H9 (cell line): ENCODE measurements around the gene SLC4A5. TPM values are rescaled to one million over a fixed set of nuclear protein-coding genes. Genes with fewer than 3 reads are reported as not detected.

ENCODE experiments used
- DNase-seq: peaks from one replicate; pipeline ENCODE4 v3.0.0-alpha.2; 2017
- H2AFZ ChIP-seq: one replicate; pipeline ENCODE4 v1.6.1; 2013; ENCODE audit warnings: mild to moderate bottlenecking, low read length, control low read depth, moderate library complexity
- H2AK5ac ChIP-seq: 2 replicates; pipeline ENCODE4 v1.6.1; 2013; ENCODE audit warnings: low read length, control low read depth, mixed read lengths; ENCODE audit not compliant: insufficient read length
- H2BK120ac ChIP-seq: one replicate; pipeline ENCODE4 v1.6.1; 2013; ENCODE audit warnings: low read depth, mild to moderate bottlenecking, low read length, control low read depth, inconsistent platforms; ENCODE audit not compliant: poor library complexity, severe bottlenecking
- H2BK12ac ChIP-seq: 2 replicates; pipeline ENCODE4 v1.6.1; 2013; ENCODE audit warnings: low read length, control low read depth, mixed read lengths, low read depth; ENCODE audit not compliant: insufficient read length
- H2BK15ac ChIP-seq: 2 replicates; pipeline ENCODE4 v1.6.1; 2013; ENCODE audit warnings: low read depth, low read length, control low read depth
- H2BK20ac ChIP-seq: one replicate; pipeline ENCODE4 v1.6.1; 2013; ENCODE audit warnings: low read depth, mild to moderate bottlenecking, low read length, control low read depth, inconsistent platforms; ENCODE audit not compliant: poor library complexity, severe bottlenecking
- H2BK5ac ChIP-seq: 2 replicates; pipeline ENCODE4 v1.6.1; 2013; ENCODE audit warnings: low read length, control low read depth, mixed read lengths; ENCODE audit not compliant: insufficient read length
- H3K14ac ChIP-seq: 2 replicates; pipeline ENCODE4 v1.6.1; 2013; ENCODE audit warnings: low read length, control low read depth; ENCODE audit not compliant: insufficient read depth
- H3K18ac ChIP-seq: 2 replicates; pipeline ENCODE4 v1.6.1; 2013; ENCODE audit warnings: low read depth, mild to moderate bottlenecking, mixed read lengths, low read length, control low read depth; ENCODE audit not compliant: insufficient read length
- H3K23ac ChIP-seq: 2 replicates; pipeline ENCODE4 v1.6.1; 2013; ENCODE audit warnings: low read length, control low read depth, mixed read lengths, low read depth; ENCODE audit not compliant: insufficient read length
- H3K23me2 ChIP-seq: 2 replicates; pipeline ENCODE4 v1.6.1; 2013; ENCODE audit warnings: low read depth, mild to moderate bottlenecking, mixed read lengths, low read length, control low read depth; ENCODE audit not compliant: insufficient read length, poor library complexity, severe bottlenecking
- H3K27ac ChIP-seq: 2 replicates; pipeline ENCODE4 v1.5.1; 2013; ENCODE audit warnings: low read length, control low read depth, mixed read lengths, low read depth; ENCODE audit not compliant: insufficient read length
- H3K27me3 ChIP-seq: 2 replicates; pipeline ENCODE4 v1.6.1; 2013; ENCODE audit warnings: low read length, control low read depth, inconsistent platforms; ENCODE audit not compliant: insufficient read depth
- H3K4ac ChIP-seq: 2 replicates; pipeline ENCODE4 v1.6.1; 2013; ENCODE audit warnings: low read depth, mild to moderate bottlenecking, control low read depth, inconsistent platforms, low read length, moderate library complexity
- H3K4me1 ChIP-seq: 2 replicates; pipeline ENCODE4 v1.6.1; 2013; ENCODE audit warnings: low read length, control low read depth, inconsistent platforms; ENCODE audit not compliant: insufficient read depth
- H3K4me2 ChIP-seq: 2 replicates; pipeline ENCODE4 v1.6.1; 2013; ENCODE audit warnings: low read length, control low read depth, mixed read lengths; ENCODE audit not compliant: insufficient read length, insufficient read depth
- H3K56ac ChIP-seq: 2 replicates; pipeline ENCODE4 v1.6.1; 2013; ENCODE audit warnings: low read depth, mild to moderate bottlenecking, mixed read lengths, low read length, control low read depth; ENCODE audit not compliant: insufficient read length
- H3K79me1 ChIP-seq: 2 replicates; pipeline ENCODE4 v1.6.1; 2013; ENCODE audit warnings: low read depth, mild to moderate bottlenecking, moderate library complexity, low read length, control low read depth, inconsistent platforms; ENCODE audit not compliant: insufficient read depth, poor library complexity, severe bottlenecking
- H3K79me2 ChIP-seq: 2 replicates; pipeline ENCODE4 v1.6.1; 2013; ENCODE audit warnings: low read length, control low read depth, inconsistent platforms; ENCODE audit not compliant: insufficient read depth
- H3K9ac ChIP-seq: 2 replicates; pipeline ENCODE4 v1.6.1; 2013; ENCODE audit warnings: low read length, control low read depth, mixed read lengths; ENCODE audit not compliant: insufficient read length; ENCODE audit errors: extremely low read depth
- H3K9me3 ChIP-seq: one replicate; pipeline ENCODE4 v1.6.1; 2013; ENCODE audit warnings: low read depth, low read length, inconsistent platforms; ENCODE audit not compliant: control insufficient read depth
- H3T11ph ChIP-seq: one replicate; pipeline ENCODE4 v1.6.1; 2013; ENCODE audit warnings: mild to moderate bottlenecking, low read length, control low read depth, inconsistent platforms
- H4K20me1 ChIP-seq: one replicate; pipeline ENCODE4 v1.6.1; 2013; ENCODE audit not compliant: control insufficient read depth, insufficient read length, insufficient read depth
- H4K5ac ChIP-seq: 2 replicates; pipeline ENCODE4 v1.6.1; 2013; ENCODE audit warnings: low read depth, mild to moderate bottlenecking, mixed read lengths, low read length, control low read depth; ENCODE audit not compliant: insufficient read length
- H4K8ac ChIP-seq: replicated peaks from 2 replicates; pipeline ENCODE4 v1.6.1; 2013; ENCODE audit warnings: low read length, control low read depth, mixed read lengths, low read depth; ENCODE audit not compliant: insufficient read length
- H4K91ac ChIP-seq: 2 replicates; pipeline ENCODE4 v1.6.1; 2013; ENCODE audit warnings: low read depth, mild to moderate bottlenecking, moderate library complexity, mixed read lengths, low read length, control low read depth; ENCODE audit not compliant: insufficient read length
- H3K27ac Mint-ChIP-seq, 3 experiments: 2 replicates in 2 of 3; 3 replicates in 1 of 3; pipeline ENCODE4 v1.8.0; 2020 to 2021; ENCODE audit warnings: mixed read lengths in 3 of 3, mild to moderate bottlenecking in 1 of 3, moderate library complexity in 1 of 3
- H3K27me3 Mint-ChIP-seq: 2 replicates; pipeline ENCODE4 v1.8.0; 2021; ENCODE audit warnings: low read depth, mild to moderate bottlenecking, moderate library complexity, mixed read lengths
- H3K36me3 Mint-ChIP-seq, 3 experiments: 2 replicates in 2 of 3; 3 replicates in 1 of 3; pipeline ENCODE4 v1.8.0; 2020 to 2021; ENCODE audit warnings: low read depth in 3 of 3, mixed read lengths in 3 of 3; ENCODE audit not compliant: insufficient read depth in 1 of 3
- H3K4me1 Mint-ChIP-seq, 2 experiments: 2 replicates each; pipeline ENCODE4 v1.8.0; 2020; ENCODE audit warnings: mixed read lengths in 2 of 2
- H3K4me3 Mint-ChIP-seq, 2 experiments: 2 replicates in 1 of 2; 3 replicates in 1 of 2; pipeline ENCODE4 v1.8.0; 2020 to 2021; ENCODE audit warnings: mild to moderate bottlenecking in 2 of 2, mixed read lengths in 2 of 2, moderate library complexity in 1 of 2
- H3K9me3 Mint-ChIP-seq, 2 experiments: 2 replicates in 1 of 2; 3 replicates in 1 of 2; pipeline ENCODE4 v1.8.0; 2020; ENCODE audit warnings: mild to moderate bottlenecking in 2 of 2, mixed read lengths in 2 of 2, moderate library complexity in 1 of 2
- whole genome bisulfite sequencing: extraction: QIAGEN DNeasy Blood & Tissue Kit; methylation state at CpG from one replicate; pipeline ENCODE4 v1.1.7; 2013; ENCODE audit warnings: missing lambda C conversion rate, low lambda C conversion rate, mixed read lengths; ENCODE audit not compliant: insufficient read length; ENCODE audit errors: extremely low coverage; 5-methylcytosine and 5-hydroxymethylcytosine counted together
- total RNA-seq: library from RNA; stranded (reverse); gene quantifications from 2 replicates; pipeline ENCODE4 v1.2.1, GENCODE V29; 2021
- TF ChIP-seq, protein P1 (sequence below): fragments of 200-600 bp; sonication (generic); conservative IDR thresholded peaks from 3 replicates; pipeline ENCODE4 v1.8.0; 2021; ENCODE audit warnings: antibody characterized with exemption, mild to moderate bottlenecking

The SLC4A5 gene
- total RNA-seq, 1 experiment from 2014 or later: 0.50 TPM

DNA sequence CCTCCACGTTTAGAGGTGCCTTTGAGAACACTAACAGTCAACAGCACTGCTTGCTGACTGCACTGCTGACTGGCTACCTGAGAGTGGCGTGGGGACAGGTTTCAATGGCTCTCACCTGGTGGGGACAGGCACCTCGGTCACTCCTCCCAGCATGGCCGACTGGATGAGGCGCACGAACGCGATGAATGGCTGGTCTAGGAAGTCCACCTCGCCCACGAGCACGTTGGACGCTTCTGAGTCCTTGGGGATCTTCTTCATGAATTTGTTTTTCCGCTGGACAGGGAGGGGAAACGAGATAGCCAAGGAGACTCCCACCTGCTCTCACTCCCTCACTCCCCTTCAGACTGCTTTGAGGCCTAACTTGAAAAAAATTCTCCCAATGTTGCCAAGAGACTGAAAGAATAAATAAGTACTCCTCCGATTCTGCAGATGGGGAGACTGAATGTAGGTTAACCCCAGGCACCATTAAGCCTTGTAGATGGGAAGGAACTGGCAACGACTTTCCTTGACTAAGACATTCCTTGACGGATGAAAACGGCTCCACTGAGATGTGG lies 87.5 kb downstream of the SLC4A5 start:
- Histone ChIP-seq H3K27me3 (no peaks in the 10 kb centered on the region), H2BK12ac (no peak overlapping the region), H3K4me2 (no peak overlapping the region), H3T11ph (no peak overlapping the region), H2AFZ (no peak overlapping the region), H3K23me2 (no peaks in the 10 kb centered on the region), H2BK120ac (no peak overlapping the region), H3K9ac (no peak overlapping the region), H2BK20ac (no peak overlapping the region), H3K56ac (no peak overlapping the region), H2BK15ac (no peak overlapping the region), H3K4me1 (no peaks in the 10 kb centered on the region), H3K18ac (no peak overlapping the region), H4K8ac (no peak overlapping the region), H3K79me2 (no peaks in the 10 kb centered on the region), H3K23ac (no peak overlapping the region), H2AK5ac (no peak overlapping the region), H4K5ac (no peak overlapping the region), H4K91ac (no peak overlapping the region), H2BK5ac (no peak overlapping the region), H3K79me1 (no peaks in the 10 kb centered on the region), H3K9me3 (no peaks in the 10 kb centered on the region), H4K20me1 (no peaks in the 10 kb centered on the region), H3K4ac (no peak overlapping the region), H3K27ac (no peak overlapping the region), H3K14ac (no peak overlapping the region)
- TF ChIP-seq, protein P1, sequence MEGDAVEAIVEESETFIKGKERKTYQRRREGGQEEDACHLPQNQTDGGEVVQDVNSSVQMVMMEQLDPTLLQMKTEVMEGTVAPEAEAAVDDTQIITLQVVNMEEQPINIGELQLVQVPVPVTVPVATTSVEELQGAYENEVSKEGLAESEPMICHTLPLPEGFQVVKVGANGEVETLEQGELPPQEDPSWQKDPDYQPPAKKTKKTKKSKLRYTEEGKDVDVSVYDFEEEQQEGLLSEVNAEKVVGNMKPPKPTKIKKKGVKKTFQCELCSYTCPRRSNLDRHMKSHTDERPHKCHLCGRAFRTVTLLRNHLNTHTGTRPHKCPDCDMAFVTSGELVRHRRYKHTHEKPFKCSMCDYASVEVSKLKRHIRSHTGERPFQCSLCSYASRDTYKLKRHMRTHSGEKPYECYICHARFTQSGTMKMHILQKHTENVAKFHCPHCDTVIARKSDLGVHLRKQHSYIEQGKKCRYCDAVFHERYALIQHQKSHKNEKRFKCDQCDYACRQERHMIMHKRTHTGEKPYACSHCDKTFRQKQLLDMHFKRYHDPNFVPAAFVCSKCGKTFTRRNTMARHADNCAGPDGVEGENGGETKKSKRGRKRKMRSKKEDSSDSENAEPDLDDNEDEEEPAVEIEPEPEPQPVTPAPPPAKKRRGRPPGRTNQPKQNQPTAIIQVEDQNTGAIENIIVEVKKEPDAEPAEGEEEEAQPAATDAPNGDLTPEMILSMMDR: no peak
- Mint-ChIP-seq H3K4me1 (peaks cover 10% of the 10 kb centered on the region in 2 experiments), H3K27me3 (peaks cover 6% of the 10 kb centered on the region), H3K36me3 (no peaks in the 10 kb centered on the region), H3K4me3 (no peak overlapping the region; a peak in 1 of 5 replicates), H3K9me3 (no peaks in the 10 kb centered on the region), H3K27ac (no peak overlapping the region)
- DNase-seq: no peak
- no CpG with 5 or more reads among the region's 18 CpGs for WGBS
